Peyer's patch (tissue), 4 donors: ENCODE results near the gene POLA1.

Experiments
- POLR2A ChIP-seq, 2 donors: fragments of 450-650 bp; IDR thresholded peaks; one replicate each; pipeline ENCODE4 v1.5.1; 2017; ENCODE audit warnings: antibody characterized with exemption in 2 of 2, mild to moderate bottlenecking in 2 of 2, moderate library complexity in 2 of 2
- TF ChIP-seq, protein P1 (sequence below), 6 experiments: fragments of 450-650 bp in 4 of 6; fragments of 200-600 bp in 2 of 6; sonication (generic) in 1 of 6; IDR thresholded peaks; one replicate each; pipeline ENCODE4 v1.5.1; 2017 to 2019; ENCODE audit warnings: antibody characterized with exemption in 6 of 6, mild to moderate bottlenecking in 3 of 6, moderate library complexity in 1 of 6

DNA sequence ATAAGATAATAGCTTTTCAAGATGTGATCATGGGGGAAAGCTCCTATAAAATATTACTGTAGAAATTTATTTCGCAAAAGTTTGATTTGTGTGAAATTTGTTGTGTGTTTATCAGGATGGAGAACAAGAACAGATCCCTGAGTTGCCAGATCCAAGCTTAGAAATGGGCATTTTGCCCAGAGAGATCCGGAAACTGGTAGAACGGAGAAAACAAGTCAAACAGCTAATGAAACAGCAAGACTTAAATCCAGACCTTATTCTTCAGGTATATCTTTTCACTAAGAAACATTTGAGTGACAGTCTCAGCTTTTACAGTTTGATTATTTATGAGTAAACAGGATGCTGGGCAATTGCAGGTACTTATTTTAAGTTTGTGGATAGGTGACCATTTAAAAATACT lies 54.5 kb downstream of the POLA1 start:
- TF ChIP-seq, protein P1, sequence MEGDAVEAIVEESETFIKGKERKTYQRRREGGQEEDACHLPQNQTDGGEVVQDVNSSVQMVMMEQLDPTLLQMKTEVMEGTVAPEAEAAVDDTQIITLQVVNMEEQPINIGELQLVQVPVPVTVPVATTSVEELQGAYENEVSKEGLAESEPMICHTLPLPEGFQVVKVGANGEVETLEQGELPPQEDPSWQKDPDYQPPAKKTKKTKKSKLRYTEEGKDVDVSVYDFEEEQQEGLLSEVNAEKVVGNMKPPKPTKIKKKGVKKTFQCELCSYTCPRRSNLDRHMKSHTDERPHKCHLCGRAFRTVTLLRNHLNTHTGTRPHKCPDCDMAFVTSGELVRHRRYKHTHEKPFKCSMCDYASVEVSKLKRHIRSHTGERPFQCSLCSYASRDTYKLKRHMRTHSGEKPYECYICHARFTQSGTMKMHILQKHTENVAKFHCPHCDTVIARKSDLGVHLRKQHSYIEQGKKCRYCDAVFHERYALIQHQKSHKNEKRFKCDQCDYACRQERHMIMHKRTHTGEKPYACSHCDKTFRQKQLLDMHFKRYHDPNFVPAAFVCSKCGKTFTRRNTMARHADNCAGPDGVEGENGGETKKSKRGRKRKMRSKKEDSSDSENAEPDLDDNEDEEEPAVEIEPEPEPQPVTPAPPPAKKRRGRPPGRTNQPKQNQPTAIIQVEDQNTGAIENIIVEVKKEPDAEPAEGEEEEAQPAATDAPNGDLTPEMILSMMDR (IDR thresholded peaks at IDR 0.05): no peak
- TF ChIP-seq POLR2A (IDR thresholded peaks at IDR 0.05): no peak
